Medulla oblongata (tissue), 1 donor: ENCODE measurements around the gene HOXD9.

Experiments
- DNase-seq: peaks from one replicate; pipeline ENCODE4 v3.0.0-alpha.2; 2015; ENCODE audit errors: extremely low spot score

HOXD9 gene

GRCh38 chr2:176137906-176138305 is 15.4 kb downstream of the HOXD9 start:
- peak; percentile 26 for DNase-seq

- DNase-seq, result peak; percentile 38
Measured at GRCh38 chr2:176138526-176138922, 16.0 kb downstream of the HOXD9 start.

- peak; percentile 48 for DNase-seq
Measured at GRCh38 chr2:176138923-176139660, 16.6 kb downstream of the HOXD9 start.

GRCh38 chr2:176139661-176140512 is 17.4 kb downstream of the HOXD9 start:
- peak; percentile 48 for DNase-seq

GRCh38 chr2:176140513-176141317 is 18.2 kb downstream of the HOXD9 start:
- DNase-seq, result peak; percentile 91

- DNase-seq, result no peak
Measured at GRCh38 chr2:176142281-176142680, 19.8 kb downstream of the HOXD9 start.

- no peak for DNase-seq
Measured at GRCh38 chr2:176145085-176145969, 22.8 kb downstream of the HOXD9 start.

GRCh38 chr2:176146101-176146500 is 23.6 kb downstream of the HOXD9 start:
- DNase-seq, result no peak

- no peak for DNase-seq
Measured at GRCh38 chr2:176146645-176147044, 24.1 kb downstream of the HOXD9 start.

- no peak for DNase-seq
Measured at GRCh38 chr2:176147210-176147799, 24.8 kb downstream of the HOXD9 start.

- DNase-seq, result no peak
Measured at GRCh38 chr2:176147800-176148496, 25.4 kb downstream of the HOXD9 start.

- DNase-seq, result no peak
Measured at GRCh38 chr2:176148751-176149421, 26.4 kb downstream of the HOXD9 start.

- no peak for DNase-seq
Measured at GRCh38 chr2:176149481-176149938, 27.0 kb downstream of the HOXD9 start.

- no peak for DNase-seq
Measured at GRCh38 chr2:176149939-176150583, 27.5 kb downstream of the HOXD9 start.

GRCh38 chr2:176150584-176151441 is 28.3 kb downstream of the HOXD9 start:
- DNase-seq, result no peak

GRCh38 chr2:176151442-176152287 is 29.1 kb downstream of the HOXD9 start, which contains the start of gene HOXD4:
TSS of gene HOXD4 (plus strand) at chr2:176151550. CDS start at chr2:176151634, 84 bp downstream.
- DNase-seq, result no peak
